Common myeloid progenitor, CD34-positive (primary cell): Measurements from ENCODE around the gene DDX20.

ENCODE experiments used
- CTCF ChIA-PET: fragments of 350-600 bp; sonication (Branson Sonifier 250); formaldehyde crosslinking; loops from one replicate; lab custom pipeline; 2021; ENCODE audit warnings: antibody characterized with exemption; lab: Charles Lee
- POLR2A ChIA-PET: fragments of 350-600 bp; sonication (Branson Sonifier 250); formaldehyde crosslinking; loops from one replicate; lab custom pipeline; 2021; ENCODE audit warnings: antibody characterized with exemption; lab: Charles Lee
- DNase-seq, 3 donors: peaks; one replicate each; pipeline versions ENCODE4 v3.0.0 to v3.0.0-alpha.2; 2013
- H3K27ac ChIP-seq, 2 experiments: 1 replicate in 1 of 2; 2 replicates in 1 of 2; pipeline ENCODE4 v1.7.0; 2013; ENCODE audit warnings: inconsistent platforms in 2 of 2, low read length in 2 of 2, mild to moderate bottlenecking in 2 of 2, low read depth in 1 of 2, moderate library complexity in 1 of 2; ENCODE audit not compliant: severe bottlenecking in 2 of 2, insufficient read depth in 1 of 2, poor library complexity in 1 of 2
- H3K27me3 ChIP-seq, 5 experiments: replicated peaks in 2 of 5; 1 replicate in 3 of 5; 2 replicates in 2 of 5; pipeline versions ENCODE4 v1.6.1 to v1.7.0; 2013; ENCODE audit warnings: low read length in 4 of 5, mild to moderate bottlenecking in 2 of 5, moderate library complexity in 2 of 5, inconsistent platforms in 1 of 5; ENCODE audit not compliant: insufficient read depth in 5 of 5, control insufficient read depth in 4 of 5
- H3K36me3 ChIP-seq, 4 experiments: 1 replicate in 2 of 4; 2 replicates in 2 of 4; pipeline versions ENCODE4 v1.6.1 to v1.7.0; 2013; ENCODE audit warnings: low read length in 3 of 4, control low read depth in 1 of 4, mild to moderate bottlenecking in 1 of 4; ENCODE audit not compliant: control insufficient read depth in 4 of 4, insufficient read depth in 4 of 4
- H3K4me1 ChIP-seq, 4 experiments: 1 replicate in 3 of 4; 2 replicates in 1 of 4; pipeline versions ENCODE4 v1.6.1 to v1.7.1; 2013; ENCODE audit warnings: low read length in 3 of 4, mild to moderate bottlenecking in 3 of 4, control low read depth in 1 of 4, inconsistent platforms in 1 of 4, moderate library complexity in 1 of 4; ENCODE audit not compliant: control insufficient read depth in 4 of 4, insufficient read depth in 4 of 4; ENCODE audit errors: control extremely low read depth in 1 of 4
- H3K4me3 ChIP-seq, 7 experiments: 1 replicate in 4 of 7; 2 replicates in 3 of 7; pipeline versions ENCODE4 v1.5.1 to v1.7.0; 2013; ENCODE audit warnings: mild to moderate bottlenecking in 7 of 7, low read length in 6 of 7, moderate library complexity in 6 of 7, inconsistent platforms in 2 of 7, low read depth in 2 of 7, control low read depth in 1 of 7; ENCODE audit not compliant: insufficient read depth in 4 of 7, control insufficient read depth in 1 of 7; ENCODE audit errors: extremely low read depth in 1 of 7
- H3K9me3 ChIP-seq, 5 experiments: 1 replicate in 4 of 5; 2 replicates in 1 of 5; pipeline versions ENCODE4 v1.6.1 to v1.7.1; 2013; ENCODE audit warnings: low read length in 4 of 5, mild to moderate bottlenecking in 2 of 5, inconsistent platforms in 1 of 5, low read depth in 1 of 5, moderate library complexity in 1 of 5; ENCODE audit not compliant: control insufficient read depth in 4 of 5, insufficient read depth in 2 of 5; ENCODE audit errors: control extremely low read depth in 1 of 5
- WGBS: methylation state at CpG from one replicate; pipeline ENCODE4 v1.1.5; 2013; ENCODE audit not compliant: insufficient coverage; 5-methylcytosine and 5-hydroxymethylcytosine counted together

DDX20 gene

GRCh38 chr1:111801071-111801850, 45.6 kb downstream of the DDX20 start:
- DNase-seq = no peak
- Histone ChIP-seq H3K27me3 (peaks cover 0 to 3% (median 0%) of the 10 kb centered on the region in 5 experiments), H3K4me1 (no peaks in the 10 kb centered on the region), H3K27ac (no peak overlapping the region), H3K9me3 (peaks cover 0 to 3% (median 0%) of the 10 kb centered on the region in 5 experiments), H3K36me3 (no peaks in the 10 kb centered on the region), H3K4me3 (no peak overlapping the region)
- ChIA-PET CTCF (no interaction called here), POLR2A (no interaction called here)
- 86% methylated on average over 11 of the region's 13 CpGs for WGBS

DNA sequence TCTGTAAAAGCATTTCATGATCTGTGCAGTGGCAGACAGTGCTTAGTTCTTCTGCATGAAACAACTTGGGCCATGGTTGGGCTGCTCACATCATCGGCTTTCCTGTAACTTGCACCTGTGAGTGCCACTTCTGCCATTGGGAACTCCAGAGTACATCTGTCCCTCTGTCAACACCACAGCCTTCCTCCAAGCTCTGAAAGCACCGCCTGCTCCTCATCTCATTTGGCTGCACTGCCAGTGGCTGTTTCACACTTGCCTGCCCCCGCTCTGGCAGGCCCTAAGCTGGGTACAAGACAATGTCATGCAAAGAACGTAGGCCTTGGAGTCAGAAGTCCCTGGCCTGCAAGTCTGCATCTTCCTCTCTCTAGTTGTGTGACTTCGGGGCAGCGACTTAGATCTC, 46.4 kb downstream of the DDX20 start:
- Histone ChIP-seq H3K36me3 (no peaks in the 10 kb centered on the region), H3K4me3 (no peak overlapping the region), H3K9me3 (peaks cover 0 to 3% (median 0%) of the 10 kb centered on the region in 5 experiments), H3K27ac (no peak overlapping the region), H3K4me1 (no peaks in the 10 kb centered on the region), H3K27me3 (peaks cover 0 to 3% (median 0%) of the 10 kb centered on the region in 5 experiments)
- CTCF ChIA-PET = interaction anchor here (1.4 kb wide), 1 partner anchor 33 kb away, joined by 3 read pairs; no protein-coding TSS in a partner anchor
- 90% methylated on average over 5 of the region's 6 CpGs for WGBS
- POLR2A ChIA-PET = interaction anchor here (0.6 kb wide), 1 partner anchor 1228 kb away, joined by 3 read pairs; no protein-coding TSS in a partner anchor
- DNase-seq = no peak

- H3K4me1 ChIP-seq = no peaks in the 10 kb centered on the region
- CTCF ChIA-PET = interaction anchor here (1.4 kb wide), 1 partner anchor 34 kb away, joined by 3 read pairs; no protein-coding TSS in a partner anchor
- no peaks in the 10 kb centered on the region for H3K36me3 ChIP-seq
- POLR2A ChIA-PET = no interaction called here
- DNase-seq = no peak
- H3K4me3 ChIP-seq = no peak overlapping the region
- H3K27me3 ChIP-seq = peaks cover 0 to 3% (median 0%) of the 10 kb centered on the region in 5 experiments
- H3K9me3 ChIP-seq = peaks cover 0 to 3% (median 0%) of the 10 kb centered on the region in 5 experiments
- 100% methylated on average over 5 of the region's 5 CpGs for WGBS
- no peak overlapping the region for H3K27ac ChIP-seq
Observed at GRCh38 chr1:111802984-111803383, 47.3 kb downstream of the DDX20 start.

GRCh38 chr1:111803951-111804350, 48.2 kb downstream of the DDX20 start:
- ChIA-PET CTCF (no interaction called here), POLR2A (no interaction called here)
- WGBS = 94% methylated on average over 5 of the region's 5 CpGs
- DNase-seq = no peak
- no peaks in the 10 kb centered on the region for H3K36me3 ChIP-seq
- H3K9me3 ChIP-seq = no peaks in the 10 kb centered on the region
- no peak overlapping the region for H3K27ac ChIP-seq
- no peak overlapping the region for H3K4me3 ChIP-seq
- H3K4me1 ChIP-seq = no peaks in the 10 kb centered on the region
- H3K27me3 ChIP-seq = peaks cover 0 to 5% (median 0%) of the 10 kb centered on the region in 5 experiments

DNA sequence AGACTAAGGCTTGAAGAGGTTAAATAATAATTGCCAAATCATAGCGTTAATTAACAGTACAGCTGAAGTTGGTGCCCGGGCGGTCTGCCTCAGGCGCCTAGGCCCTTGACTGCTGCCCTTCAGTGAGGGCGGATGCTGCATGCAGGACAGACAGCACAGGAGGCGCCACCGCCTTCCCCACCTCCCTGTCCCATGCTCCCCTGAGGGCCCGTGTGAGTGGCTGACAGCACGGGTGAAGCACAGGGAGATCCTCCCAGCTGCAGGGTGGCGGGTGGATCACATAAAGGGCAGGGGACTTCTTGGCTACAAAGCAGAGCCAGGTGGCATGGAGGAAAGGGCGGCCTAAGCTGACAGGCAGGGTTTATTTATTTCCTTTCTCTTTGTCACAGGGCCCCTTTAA, 49.1 kb downstream of the DDX20 start:
- no peak overlapping the region for H3K4me3 ChIP-seq
- no peak overlapping the region for H3K27ac ChIP-seq
- DNase-seq = no peak
- CTCF ChIA-PET = no interaction called here
- H3K36me3 ChIP-seq = no peaks in the 10 kb centered on the region
- H3K27me3 ChIP-seq = peaks cover 0 to 5% (median 0%) of the 10 kb centered on the region in 5 experiments
- POLR2A ChIA-PET = no interaction called here
- 72% methylated on average over 3 of the region's 11 CpGs for WGBS
- H3K9me3 ChIP-seq = no peaks in the 10 kb centered on the region
- H3K4me1 ChIP-seq = no peaks in the 10 kb centered on the region

DNA sequence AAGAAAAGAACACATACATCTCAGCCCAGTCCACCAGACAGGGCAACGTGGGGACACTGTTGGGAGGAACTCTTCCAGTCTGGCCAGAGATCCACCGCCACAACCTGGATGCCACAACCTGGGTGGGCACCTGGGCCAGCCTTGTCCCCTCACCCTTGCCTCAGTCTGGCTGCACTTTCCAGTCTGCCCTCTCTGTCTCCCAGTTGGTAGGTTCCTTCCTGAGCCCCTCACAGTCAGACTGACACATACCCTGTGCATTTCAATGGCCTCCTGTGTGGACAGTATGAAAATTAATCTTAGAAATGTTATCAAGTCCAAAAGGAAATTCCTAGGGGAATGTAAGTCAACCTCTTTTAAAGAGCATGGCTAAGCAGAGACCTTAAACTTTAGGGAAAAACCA, 49.5 kb downstream of the DDX20 start:
- POLR2A ChIA-PET = no interaction called here
- 94% methylated on average over 2 of the region's 2 CpGs for WGBS
- CTCF ChIA-PET = no interaction called here
- no peak overlapping the region for H3K27ac ChIP-seq
- no peaks in the 10 kb centered on the region for H3K4me1 ChIP-seq
- H3K36me3 ChIP-seq = no peaks in the 10 kb centered on the region
- no peak overlapping the region for H3K4me3 ChIP-seq
- no peaks in the 10 kb centered on the region for H3K9me3 ChIP-seq
- DNase-seq = no peak
- H3K27me3 ChIP-seq = peaks cover 0 to 5% (median 0%) of the 10 kb centered on the region in 5 experiments

GRCh38 chr1:111811891-111812290, 56.2 kb downstream of the DDX20 start:
- Histone ChIP-seq H3K4me1 (no peaks in the 10 kb centered on the region), H3K27ac (no peak overlapping the region), H3K9me3 (no peaks in the 10 kb centered on the region), H3K4me3 (no peak overlapping the region), H3K36me3 (no peaks in the 10 kb centered on the region), H3K27me3 (peaks cover 0 to 5% (median 0%) of the 10 kb centered on the region in 5 experiments)
- 91% methylated on average over 10 of the region's 10 CpGs for WGBS
- POLR2A ChIA-PET = no interaction called here
- DNase-seq = no peak
- CTCF ChIA-PET = no interaction called here
